HG02970 (cell line): Measurements from ENCODE around the gene UQCC2.

ENCODE experiments used
- ATAC-seq: cut with Tn5 transposase; IDR thresholded peaks from one replicate; pipeline ENCODE4 v1.9.1; 2021; ENCODE audit warnings: mild to moderate bottlenecking, moderate library complexity, moderate number of reproducible peaks; ENCODE audit not compliant: unreplicated experiment, low FRiP score

Gene UQCC2

GRCh38 chr6:33678233-33678931, 33.1 kb downstream of the UQCC2 start:
- no peak for ATAC-seq

- ATAC-seq = no peak
Observed at GRCh38 chr6:33677689-33678088, 33.8 kb downstream of the UQCC2 start.

GRCh38 chr6:33677143-33677660, 34.3 kb downstream of the UQCC2 start:
- ATAC-seq = no peak

GRCh38 chr6:33676416-33677142, 34.9 kb downstream of the UQCC2 start:
- no peak for ATAC-seq

DNA sequence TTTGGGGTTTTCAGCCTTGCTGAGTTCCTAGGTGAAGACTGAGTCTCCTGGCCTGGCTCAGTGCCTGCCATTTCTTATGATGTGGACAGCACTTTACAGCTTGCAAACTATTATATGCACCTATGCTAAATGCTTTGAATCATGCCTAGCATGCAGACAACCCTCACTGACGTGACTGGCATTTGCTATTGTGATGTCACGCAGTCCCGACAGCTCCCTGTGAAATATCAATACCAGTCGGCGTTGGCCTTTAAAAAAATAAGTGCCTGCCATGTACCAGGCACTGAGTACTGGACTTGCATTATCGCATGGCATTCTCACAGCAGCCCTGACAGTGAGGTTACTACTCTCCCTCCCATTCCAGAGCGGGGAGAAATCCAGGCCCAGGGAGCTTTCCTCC, 35.5 kb downstream of the UQCC2 start:
- no peak for ATAC-seq

DNA sequence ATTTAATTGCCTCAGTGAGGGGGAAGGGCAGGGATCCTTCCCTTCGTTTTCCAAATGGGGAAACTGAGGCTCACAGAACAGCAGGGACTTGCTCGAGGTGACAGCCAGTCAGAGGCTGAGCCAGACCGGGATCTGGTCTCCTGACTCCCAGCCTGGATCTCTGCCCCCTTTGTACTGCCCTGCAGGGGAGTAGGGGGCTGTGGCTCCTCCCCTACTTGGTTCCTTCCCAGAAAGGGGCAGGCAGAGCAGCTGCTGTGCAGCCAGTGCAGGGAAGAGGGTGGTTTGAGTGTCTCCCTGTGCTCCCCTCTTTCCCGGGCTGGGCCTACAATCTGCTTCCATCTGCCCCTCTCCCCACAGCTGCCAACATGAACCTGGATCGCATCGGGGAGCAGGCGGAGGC, 37.6 kb downstream of the UQCC2 start:
- no peak for ATAC-seq

DNA sequence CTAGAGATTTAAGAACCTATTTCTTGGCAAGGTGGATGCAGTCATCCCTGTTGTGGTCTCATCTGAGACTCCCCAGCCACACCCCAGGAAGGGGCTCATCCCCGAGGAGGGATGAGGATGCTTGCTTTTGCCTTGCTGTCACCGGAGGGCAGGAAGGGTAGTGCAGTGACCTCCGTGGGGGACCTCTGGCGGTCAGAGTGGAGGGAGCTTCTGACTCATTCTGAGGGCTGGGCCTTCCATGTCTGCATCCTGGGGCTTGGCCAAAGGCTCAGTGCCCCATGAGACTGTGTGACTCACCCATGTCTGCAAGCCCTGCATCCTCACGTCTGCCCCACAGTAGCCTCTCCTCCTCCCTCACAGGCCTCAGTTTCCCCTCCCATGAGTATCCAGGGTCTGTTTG, 38.7 kb downstream of the UQCC2 start:
- no peak for ATAC-seq

DNA sequence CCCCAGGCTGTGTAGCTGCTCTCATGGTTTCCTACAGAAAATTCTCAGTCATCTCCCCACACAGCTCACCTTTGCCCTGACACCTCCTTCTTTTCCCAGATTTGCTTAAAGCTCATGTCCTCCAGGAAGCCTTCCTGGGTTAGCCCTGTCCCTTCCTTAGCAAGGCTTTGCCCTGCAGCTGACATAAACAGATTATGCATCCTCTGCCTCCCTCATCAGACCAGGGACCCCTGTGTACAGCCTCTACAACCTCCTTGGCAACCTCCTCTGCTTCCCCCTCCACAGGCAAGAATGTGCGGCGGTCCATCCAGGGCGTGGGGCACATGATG, 39.8 kb downstream of the UQCC2 start:
- no peak for ATAC-seq

GRCh38 chr6:33670971-33671743, 40.3 kb downstream of the UQCC2 start:
- ATAC-seq = no peak

DNA sequence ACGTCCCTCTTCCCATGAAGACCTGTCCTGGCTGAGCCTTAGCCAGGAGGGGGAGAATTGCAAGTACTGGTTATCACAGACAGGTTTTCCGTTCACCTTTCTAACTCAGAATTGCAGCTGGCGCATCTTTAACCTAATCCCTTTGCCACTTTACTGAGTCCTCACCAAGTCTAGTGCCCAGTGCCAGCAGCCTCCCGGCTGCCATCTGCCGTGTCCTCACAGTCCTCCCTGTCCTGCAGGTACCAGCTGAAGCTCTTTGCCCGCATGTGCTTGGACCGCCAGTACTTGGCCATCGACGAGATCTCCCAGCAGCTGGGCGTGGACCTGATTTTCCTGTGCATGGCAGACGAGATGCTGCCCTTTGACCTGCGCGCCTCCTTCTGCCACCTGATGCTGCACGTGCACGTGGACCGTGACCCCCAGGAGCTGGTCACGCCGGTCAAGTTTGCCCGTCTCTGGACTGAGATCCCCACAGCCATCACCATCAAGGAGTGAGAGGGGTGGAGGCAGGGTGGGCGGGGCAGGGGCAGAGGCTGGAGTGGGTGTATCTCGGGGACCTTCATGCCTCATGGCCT, 41.3 kb downstream of the UQCC2 start:
- no peak for ATAC-seq

- ATAC-seq = no peak
Observed at GRCh38 chr6:33668914-33669313, 42.6 kb downstream of the UQCC2 start.

DNA sequence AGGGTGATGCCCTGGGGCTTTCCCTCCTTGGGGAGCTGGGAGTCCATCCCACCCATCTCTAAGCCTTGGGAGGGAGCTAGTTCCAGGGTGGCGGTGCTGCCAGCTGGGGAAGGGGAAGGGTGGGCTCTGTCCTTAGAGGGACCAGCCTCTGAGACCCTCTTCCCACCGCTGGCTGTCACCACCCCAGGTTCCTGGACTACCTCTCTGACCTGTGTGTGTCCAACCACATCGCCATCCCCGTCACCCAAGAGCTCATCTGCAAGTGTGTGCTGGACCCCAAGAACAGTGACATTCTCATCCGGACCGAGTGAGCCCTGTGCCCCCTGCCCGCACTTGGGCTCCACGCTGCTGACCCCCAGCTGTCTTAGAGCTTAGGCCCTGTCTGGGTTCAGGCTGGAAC, 43.2 kb downstream of the UQCC2 start:
- no peak for ATAC-seq

DNA sequence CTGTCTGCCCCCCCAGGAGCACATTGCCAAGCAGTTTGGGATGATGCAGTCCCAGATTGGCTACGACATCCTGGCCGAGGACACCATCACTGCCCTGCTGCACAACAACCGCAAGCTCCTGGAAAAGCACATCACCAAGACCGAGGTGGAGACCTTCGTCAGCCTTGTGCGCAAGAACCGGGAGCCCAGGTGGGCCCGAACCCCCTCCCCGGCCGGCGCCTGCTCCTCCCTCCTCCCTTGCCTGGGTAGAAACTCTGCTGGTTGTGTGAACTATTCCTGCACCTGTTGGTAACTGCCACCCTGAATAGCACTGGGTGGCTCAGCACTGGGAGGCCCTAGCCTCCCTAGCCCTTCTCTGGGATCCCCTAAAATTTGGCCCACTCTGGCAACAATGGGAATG, 43.7 kb downstream of the UQCC2 start:
- ATAC-seq = no peak

- ATAC-seq = no peak
Observed at GRCh38 chr6:33667072-33667471, 44.4 kb downstream of the UQCC2 start.

GRCh38 chr6:33665957-33666356, 45.5 kb downstream of the UQCC2 start:
- no peak for ATAC-seq

DNA sequence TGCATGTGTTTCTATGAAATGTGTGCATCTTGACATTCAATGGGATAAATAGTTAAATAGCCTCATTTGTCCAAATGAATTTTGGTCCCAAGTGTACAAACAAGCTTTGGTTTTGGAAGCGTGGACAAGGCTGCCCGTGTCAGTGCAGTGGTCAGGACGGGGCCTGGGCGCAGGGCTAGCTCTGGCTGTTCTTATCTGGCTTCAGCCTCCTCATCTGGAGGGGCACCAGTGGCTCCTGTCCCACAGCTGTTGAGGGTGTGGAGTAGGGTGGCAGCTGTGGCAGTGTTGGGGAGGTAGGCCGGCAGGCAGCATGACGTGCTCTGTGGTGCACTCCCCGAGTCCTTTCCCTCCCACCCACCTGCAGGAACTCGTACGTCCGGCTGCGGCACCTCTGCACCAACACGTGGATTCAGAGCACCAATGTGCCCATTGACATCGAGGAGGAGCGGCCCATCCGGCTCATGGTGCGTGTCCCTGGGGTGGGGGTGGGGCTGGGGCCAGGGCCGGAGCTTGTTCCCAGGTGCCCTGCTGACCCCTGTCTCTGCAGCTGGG, 46.9 kb downstream of the UQCC2 start:
- ATAC-seq = no peak

- ATAC-seq = no peak
Observed at GRCh38 chr6:33663727-33664449, 47.6 kb downstream of the UQCC2 start.

- no peak for ATAC-seq
Observed at GRCh38 chr6:33663028-33663427, 48.5 kb downstream of the UQCC2 start.

DNA sequence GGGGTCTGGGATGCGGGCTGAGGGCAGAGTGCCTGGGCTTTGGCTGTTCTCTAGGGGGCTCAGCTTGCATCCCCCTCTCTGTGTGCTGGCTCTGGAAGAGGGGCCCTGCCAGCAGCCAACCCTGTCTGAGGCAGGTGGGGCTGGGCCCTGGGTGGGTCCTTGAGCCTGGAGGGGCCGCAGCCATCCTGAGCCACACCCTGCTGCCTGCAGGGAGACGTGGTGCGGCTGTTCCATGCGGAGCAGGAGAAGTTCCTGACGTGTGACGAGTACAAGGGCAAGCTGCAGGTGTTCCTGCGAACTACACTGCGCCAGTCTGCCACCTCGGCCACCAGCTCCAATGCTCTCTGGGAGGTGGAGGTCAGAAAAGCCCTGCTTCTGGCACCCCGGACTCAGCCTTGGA, 49.2 kb downstream of the UQCC2 start:
- no peak for ATAC-seq
